HG03442 (cell line): Measurements from ENCODE around the gene SEC16A.

Source experiments
- ATAC-seq: cut with Tn5 transposase; IDR thresholded peaks from one replicate; pipeline ENCODE4 v1.9.1; 2021; ENCODE audit warnings: mild to moderate bottlenecking, moderate library complexity; ENCODE audit not compliant: unreplicated experiment

Gene SEC16A

GRCh38 chr9:136518623-136519022, 35.8 kb upstream of the SEC16A start:
- ATAC-seq, result no peak

- ATAC-seq, result no peak
Measured at GRCh38 chr9:136517950-136518349, 35.1 kb upstream of the SEC16A start.

- no peak for ATAC-seq
Measured at GRCh38 chr9:136517012-136517743, 34.3 kb upstream of the SEC16A start.

GRCh38 chr9:136516191-136516654, 33.4 kb upstream of the SEC16A start:
- no peak for ATAC-seq

DNA sequence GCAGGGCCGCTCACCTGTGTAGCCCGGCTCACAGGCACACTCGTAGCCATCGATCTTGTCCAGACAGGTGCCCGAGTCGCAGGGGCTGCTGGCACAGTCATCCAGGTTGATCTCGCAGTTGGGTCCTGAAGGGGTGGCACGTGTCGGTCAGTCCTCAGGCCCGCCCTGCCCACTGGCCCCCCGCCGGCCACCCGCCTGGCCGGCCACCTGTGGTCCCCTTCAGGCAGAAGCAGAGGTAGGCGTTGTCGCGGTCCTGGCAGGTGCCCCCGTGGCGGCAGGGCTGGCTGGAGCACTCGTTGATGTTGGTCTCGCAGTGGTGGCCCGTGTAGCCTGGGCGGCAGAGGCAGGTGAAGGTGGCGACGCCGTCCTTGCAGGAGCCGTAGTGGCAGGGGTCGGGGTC, 32.4 kb upstream of the SEC16A start:
- no peak for ATAC-seq

DNA sequence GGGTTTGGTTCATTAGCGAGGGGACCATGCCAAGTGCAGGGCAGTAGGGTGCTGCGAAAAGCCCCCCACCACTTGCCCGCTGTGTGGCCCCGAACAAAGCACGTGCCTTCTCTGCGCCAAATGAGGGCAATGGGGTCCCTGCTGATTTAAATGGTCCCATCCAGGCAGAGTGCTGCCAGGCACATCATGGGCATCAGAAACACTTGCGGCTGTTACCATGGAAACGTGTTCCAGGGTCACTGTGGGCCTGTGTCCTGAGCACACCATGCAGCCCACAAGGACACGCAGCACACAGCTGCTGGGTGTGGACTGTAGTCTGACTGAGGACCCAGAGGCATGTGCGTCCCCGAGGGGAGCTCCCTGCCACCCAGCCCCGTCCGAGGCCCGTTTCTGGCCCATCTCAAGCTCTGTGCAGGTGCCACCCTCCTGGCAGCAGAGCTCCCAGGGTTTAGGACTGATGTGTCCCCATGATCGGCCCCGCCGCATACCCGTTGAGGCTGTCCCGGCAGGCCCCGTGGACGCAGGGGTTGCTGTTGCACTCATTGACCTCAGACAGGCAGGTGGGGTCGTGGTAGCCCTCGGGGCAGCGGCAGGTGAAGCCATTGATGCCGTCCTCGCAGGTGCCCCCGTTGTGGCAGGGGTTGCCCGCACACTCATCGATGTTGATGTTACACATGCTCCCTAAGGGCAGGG, 31.3 kb upstream of the SEC16A start:
- ATAC-seq, result no peak

DNA sequence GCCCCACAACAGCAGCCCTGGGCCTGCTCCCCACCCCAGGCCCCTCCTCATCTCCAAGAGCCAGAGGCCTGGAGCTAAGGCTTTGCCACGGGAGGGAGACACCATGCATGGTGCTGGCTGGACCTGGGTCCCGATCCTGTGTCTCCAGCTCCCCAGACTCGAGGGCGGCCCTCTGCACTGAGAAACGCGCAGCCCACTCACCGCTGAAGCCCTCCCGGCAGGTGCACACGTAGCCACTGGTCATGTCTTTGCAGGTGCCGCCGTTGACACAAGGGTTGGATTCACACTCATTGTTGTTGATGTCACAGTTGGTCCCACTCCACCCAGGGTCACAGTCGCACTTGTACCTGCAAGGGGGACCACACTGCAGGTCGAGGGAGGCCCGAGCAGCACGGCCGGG, 30.4 kb upstream of the SEC16A start:
- ATAC-seq, result no peak

- no peak for ATAC-seq
Measured at GRCh38 chr9:136512651-136513071, 29.8 kb upstream of the SEC16A start.

DNA sequence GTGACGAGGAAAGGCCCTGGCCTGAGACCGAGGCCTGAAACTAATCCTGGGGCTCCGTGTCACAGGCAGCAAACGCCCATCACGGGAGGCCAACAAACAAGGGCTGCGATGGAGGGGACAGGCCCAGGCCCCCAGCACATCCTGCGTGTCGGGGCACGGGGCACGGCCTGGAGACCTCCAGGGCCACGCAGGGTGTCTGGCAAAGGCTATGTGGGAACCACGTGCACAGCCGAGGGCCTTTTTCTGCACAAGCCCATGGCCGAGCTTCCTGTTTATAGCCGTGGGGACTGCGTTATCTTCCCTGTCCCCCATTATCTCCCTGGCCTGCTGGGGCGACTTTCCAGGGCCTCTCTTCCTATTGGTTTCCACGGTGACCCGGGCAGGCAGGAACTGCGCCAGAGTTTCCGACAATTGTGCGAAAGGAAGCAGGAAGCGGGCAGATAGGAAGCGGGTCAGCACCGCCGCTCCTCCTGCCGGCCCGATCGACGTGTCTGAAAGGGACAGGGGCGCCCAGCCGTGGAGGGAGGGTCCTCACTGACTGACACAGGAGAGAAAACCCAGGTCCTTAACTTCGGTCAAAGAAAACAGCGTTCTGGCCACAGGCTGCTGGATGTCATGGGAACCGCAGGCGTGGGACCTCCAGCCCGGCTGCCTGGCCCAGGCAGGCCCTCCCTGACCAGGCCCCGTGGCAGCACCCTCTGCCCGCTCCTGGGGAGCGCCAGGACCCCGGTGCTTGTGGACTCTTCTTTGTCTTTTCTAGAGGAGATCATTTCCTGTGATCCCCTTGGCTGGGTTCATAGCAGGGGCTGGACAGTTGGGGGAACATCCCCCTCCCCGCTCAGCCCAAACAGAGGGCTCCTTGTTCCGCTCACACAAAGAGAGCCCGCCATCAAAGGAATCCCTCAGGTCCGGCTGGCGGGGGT, 29.1 kb upstream of the SEC16A start:
- ATAC-seq, result no peak

DNA sequence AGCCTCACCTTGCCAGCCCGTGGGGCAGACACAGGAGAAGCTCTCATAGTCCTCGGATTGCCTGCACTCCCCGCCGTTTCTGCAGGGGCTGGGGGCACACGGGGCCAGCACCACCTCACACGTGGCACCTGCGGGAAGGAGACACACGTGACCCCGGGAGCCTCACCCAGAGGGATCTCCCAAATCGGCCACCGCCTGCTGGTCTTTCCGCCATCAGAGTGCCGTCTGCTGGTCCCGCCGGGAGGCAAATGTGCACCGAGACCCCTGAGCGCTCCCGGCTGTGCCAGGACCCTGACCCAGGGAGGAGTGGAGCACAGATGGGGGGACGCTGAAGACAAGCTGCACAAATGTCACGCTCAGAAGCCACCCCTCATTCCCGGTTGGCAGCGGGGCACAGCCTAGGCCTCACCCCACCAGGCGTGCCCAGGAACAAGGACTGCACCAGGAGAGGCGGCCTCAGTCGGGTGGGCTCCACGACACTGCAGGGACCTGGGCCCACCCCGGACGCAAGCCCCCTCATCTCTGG, 28.4 kb upstream of the SEC16A start:
- ATAC-seq, result no peak

DNA sequence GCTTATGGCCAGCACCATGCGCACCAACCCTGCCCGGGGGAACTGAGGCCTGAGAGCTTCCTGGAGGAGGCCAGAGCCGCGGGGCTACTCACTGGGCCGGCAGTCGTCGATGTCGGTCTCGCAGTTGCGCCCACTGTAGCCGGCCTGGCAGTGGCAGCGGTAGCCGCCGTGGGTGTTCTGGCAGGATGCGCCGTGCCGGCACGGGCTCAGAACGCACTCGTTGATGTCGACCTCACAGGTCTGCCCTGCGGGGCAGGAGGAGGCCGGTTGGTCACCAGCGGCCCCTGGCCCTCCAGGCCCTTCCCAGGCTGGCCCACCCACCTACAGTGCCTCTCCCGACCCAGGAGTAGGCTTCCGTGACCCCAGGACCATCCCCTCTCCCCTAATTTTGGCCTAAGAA, 27.7 kb upstream of the SEC16A start:
- no peak for ATAC-seq

- no peak for ATAC-seq
Measured at GRCh38 chr9:136509549-136509948, 26.7 kb upstream of the SEC16A start.

DNA sequence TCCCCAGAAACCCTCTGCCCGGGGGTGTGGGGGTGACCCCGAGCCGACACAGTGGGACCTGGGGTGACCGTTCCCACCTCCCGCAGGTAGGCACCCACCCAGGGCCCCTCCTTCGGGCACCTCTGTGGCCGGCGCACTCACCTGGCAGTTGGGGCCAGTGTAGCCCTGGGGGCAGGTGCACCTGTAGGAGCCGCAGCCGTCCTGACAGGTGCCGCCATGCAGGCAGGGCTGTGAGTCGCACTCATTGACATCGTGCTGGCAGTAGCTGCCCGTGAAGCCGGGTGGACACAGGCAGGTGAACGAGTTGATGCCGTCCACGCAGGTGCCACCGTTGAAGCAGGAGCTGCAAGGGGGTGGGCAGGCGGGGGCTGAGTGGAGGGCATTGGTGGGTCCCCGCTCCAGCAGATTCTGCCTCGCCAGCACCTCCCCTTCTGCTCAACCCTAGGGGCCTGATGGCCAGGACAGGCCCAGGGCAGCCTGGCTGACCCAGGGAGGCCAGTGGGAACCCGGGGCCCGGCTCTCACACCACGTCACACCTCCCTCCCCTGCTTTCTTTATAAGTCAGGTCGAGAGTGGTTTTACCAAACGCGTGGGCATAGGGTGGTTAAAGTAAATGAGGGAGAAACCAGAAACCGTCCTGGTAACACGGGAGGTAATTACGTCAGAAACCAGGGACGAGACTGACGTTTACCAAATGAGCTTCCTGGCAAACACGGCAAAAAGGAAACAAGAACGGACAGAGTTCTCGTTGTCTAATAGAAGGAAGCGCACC, 26.1 kb upstream of the SEC16A start:
- no peak for ATAC-seq

DNA sequence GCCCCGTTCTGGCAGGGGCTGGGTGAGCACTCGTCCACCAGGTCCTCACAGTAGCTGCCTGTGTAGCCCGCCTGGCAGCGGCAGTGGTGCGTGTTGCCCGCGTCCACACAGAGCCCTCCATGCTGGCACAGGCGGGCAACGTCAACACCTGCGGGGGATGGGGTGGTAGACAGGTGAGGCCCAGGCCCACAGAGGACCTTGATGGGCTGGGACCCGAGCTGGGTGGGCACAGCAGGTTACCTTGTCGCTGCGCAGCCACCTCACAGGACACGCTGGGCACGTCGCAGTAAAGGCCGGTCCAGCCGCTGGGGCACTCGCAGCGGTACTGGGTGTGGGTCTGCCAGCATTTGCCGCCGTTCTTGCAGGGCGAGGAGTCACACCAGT, 25.1 kb upstream of the SEC16A start:
- ATAC-seq, result no peak

DNA sequence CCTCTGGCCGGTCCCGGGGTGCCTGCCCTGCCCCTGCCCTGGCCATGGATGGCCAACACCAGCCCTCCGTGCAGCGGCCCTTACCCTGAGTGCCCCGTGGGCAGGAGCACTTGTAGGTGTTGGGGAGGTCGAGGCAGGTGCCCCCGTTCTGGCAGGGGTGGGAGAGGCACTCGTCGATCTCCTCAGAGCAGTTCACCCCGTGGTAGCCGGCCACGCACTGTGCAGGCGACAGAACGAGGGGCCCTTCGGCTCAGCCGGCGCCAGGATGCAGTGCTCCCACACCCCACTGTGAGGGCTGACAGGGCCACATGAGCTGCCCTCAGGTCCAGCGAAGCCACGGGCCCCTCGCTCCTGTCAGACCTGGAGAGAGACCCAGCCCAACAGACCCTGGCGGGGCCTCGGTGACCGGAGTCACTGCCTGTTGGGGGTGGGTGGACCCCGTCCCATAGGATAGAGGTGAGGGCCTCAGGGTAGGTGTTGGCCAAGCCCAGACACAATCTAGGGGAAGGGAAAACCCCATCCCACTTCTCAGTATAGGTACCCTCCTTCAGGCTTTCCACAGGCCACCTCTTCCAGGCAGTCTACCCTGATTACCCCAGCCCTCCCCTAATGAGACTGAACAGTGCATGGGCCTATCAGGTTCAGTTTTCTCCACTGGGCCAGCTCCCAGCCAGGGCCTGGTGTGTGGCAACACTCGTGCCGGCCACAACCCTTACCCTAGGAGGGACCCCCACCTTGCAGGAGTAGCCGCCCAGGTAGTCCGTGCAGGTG, 24.6 kb upstream of the SEC16A start:
- ATAC-seq, result no peak

DNA sequence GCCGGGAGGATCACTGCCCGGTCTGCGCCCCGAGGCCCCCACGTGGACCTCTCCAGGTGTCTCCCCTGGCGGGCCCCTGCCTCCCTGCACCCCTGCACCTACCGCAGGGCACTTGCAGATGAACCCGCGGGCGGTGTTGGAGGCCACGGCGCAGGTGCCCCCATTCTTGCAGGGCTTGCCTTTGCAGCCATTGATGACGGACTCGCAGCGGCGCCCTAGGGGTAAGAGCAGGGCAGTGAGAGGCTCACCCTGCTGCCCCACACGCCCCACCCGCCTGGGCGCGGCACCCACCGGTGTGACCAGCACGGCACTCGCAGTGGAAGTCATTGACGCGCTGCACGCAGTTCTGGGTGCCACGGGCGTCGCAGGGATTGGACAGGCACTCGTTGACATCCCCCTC, 23.6 kb upstream of the SEC16A start:
- ATAC-seq, result no peak

DNA sequence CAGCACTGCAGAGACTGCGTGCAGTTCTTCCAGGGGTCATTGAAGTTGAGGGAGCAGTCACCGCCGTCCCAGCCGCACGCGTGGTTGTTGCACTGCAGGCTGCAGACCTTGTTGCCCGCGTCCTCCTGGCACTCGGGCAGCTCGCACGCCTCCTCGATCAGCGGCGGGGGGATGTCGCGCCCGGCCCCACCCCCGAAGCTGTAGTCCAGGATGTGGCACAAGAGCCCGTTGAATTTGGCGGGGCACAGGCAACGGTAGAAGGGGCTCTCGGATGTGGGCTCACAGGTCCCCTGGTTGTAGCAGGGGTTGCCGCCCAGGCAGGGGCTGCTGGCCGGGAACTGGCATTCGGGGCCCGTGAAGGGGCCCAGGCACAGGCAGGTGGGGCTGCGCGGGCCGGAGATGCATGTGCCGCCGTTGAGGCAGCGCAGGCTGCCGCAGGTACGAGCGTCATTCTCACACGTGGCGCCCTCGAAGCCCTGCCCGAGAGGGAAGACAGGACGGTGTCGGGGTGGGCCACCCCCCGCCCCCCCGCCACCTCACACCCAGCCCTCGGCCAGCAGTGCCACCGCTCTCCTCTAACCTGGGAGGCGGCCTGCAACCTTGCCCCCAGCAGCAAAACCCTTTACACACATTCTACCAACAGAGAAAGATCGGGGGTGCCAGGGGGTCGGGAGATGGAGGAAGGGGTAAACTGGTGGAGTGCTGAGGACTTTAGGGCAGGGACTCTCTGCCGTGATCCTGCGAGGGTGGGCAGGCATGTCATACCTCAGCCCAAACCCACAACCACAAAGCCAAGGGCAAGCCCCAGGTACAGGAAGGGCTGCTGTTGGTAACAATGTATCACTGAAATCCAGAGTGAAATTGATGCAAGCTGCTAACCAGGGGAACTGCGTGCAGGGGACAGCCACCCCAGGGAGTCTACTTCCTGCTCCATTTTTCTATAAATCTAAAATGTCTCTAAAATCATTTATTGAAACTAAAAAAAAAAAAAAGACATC, 22.9 kb upstream of the SEC16A start:
- ATAC-seq, result no peak

DNA sequence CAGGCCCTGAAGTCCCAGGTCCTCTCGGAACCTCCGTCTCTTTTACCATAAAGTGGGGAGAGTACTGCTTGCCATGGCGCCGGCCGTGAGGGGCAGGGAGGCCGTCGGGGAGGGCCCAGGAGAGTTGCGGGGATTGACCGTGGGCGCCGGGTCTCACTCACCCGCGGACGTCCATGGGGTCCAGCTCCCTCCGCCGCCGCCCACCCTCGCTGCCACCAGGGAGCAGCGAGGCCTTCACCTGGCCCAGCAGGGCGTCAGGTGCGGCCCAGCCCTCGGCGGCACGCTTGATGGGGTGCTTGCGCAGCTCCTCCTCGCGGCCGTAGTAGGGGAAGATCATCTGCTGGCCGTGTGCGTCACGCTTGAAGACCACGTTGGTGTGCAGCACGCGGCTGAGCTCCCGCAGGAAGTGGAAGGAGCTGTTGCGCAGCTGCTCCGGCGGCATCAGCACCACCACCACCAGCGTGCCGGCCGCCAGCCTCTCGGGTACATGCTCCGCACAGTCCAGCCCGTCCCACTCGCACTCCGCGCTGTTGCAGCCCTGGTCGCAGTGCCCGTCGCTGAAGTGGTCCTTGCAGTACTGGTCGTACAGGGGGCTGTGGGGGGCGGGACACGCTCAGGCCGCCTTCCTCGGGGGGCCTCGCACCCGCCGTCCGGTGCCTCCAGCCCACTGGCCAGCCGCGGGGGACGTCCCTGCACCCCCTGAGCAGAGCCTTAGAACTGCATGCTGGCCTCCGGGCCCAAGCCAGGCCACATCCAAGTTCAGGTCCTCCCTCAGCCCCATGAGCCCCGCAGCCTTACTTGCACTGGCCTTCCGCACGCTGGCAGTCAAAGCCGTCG, 21.9 kb upstream of the SEC16A start:
- ATAC-seq, result no peak
